ENCODE results near the gene SYVN1. TPM values are rescaled to one million over a fixed set of nuclear protein-coding genes. Genes with fewer than 3 reads are reported as not detected.

SYVN1 gene
- polyA plus RNA-seq, 2 of the 4 experiments (the other 2 are of a cell fraction), result 21.4 to 25.1 TPM

DNA sequence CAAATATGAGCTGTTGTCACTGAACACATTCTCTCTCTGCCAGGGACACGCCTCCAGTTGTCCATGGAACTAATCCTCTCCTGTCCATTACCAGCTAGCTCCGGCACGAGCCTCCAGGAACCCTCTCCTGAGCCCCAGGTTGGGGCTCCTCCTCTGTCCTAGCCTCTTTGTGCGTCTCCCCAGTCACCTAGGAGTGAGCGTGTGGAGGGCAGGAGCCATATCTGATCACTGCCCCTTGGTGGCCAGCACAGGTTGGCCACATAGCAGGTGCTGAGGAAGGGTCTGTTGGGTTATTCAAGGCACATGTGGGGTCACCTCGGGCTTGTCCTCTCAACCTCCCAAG, 2.5 kb downstream of the SYVN1 start:
- H3K4me3 ChIP-seq, result no peak overlapping the region
- no peak overlapping the region for H3K27ac ChIP-seq
- FAIRE-seq (no peak), DNase-seq (ENCODE audit: low read depth in 1 of 2, low spot score in 1 of 2) (no peak), ATAC-seq (no peak)
- no peak overlapping the region for H3K4me2 ChIP-seq
- TF ChIP-seq, protein P1, sequence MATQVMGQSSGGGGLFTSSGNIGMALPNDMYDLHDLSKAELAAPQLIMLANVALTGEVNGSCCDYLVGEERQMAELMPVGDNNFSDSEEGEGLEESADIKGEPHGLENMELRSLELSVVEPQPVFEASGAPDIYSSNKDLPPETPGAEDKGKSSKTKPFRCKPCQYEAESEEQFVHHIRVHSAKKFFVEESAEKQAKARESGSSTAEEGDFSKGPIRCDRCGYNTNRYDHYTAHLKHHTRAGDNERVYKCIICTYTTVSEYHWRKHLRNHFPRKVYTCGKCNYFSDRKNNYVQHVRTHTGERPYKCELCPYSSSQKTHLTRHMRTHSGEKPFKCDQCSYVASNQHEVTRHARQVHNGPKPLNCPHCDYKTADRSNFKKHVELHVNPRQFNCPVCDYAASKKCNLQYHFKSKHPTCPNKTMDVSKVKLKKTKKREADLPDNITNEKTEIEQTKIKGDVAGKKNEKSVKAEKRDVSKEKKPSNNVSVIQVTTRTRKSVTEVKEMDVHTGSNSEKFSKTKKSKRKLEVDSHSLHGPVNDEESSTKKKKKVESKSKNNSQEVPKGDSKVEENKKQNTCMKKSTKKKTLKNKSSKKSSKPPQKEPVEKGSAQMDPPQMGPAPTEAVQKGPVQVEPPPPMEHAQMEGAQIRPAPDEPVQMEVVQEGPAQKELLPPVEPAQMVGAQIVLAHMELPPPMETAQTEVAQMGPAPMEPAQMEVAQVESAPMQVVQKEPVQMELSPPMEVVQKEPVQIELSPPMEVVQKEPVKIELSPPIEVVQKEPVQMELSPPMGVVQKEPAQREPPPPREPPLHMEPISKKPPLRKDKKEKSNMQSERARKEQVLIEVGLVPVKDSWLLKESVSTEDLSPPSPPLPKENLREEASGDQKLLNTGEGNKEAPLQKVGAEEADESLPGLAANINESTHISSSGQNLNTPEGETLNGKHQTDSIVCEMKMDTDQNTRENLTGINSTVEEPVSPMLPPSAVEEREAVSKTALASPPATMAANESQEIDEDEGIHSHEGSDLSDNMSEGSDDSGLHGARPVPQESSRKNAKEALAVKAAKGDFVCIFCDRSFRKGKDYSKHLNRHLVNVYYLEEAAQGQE (IDR thresholded peaks at IDR 0.05), result no peak
- TF ChIP-seq NR3C1 (IDR thresholded peaks at IDR 0.05), result no peak
- TF ChIP-seq HOXB5 (CRISPR knock-in tag; IDR thresholded peaks at IDR 0.05), result no peak
- no peak for TF ChIP-seq BHLHE40 (IDR thresholded peaks at IDR 0.05; ENCODE audit: low read depth, low read length)
- TF ChIP-seq EHF (CRISPR knock-in tag; IDR thresholded peaks at IDR 0.05), result no peak
- no peak for TF ChIP-seq RFX5 (IDR thresholded peaks at IDR 0.05)
- no peak for TF ChIP-seq PHF8 (IDR thresholded peaks at IDR 0.05; ENCODE audit: borderline replicate concordance, low read depth)
- no peak for TF ChIP-seq MAX (IDR thresholded peaks at IDR 0.05)
- no peak for TF ChIP-seq TP53 (CRISPR knock-in tag; IDR thresholded peaks at IDR 0.05)
- WGBS (ENCODE audit: missing lambda C conversion rate), result 83% methylated on average over 6 of the region's 6 CpGs
- H3K4me1 ChIP-seq, result peaks cover 15% of the 10 kb centered on the region
- ChIA-PET CTCF (interaction anchor here (0.6 to 7.3 kb wide), 4 partner anchors 12 to 147 kb away, joined by 3 to 75 read pairs (median 12); partner anchors contain the start of genes FAU, MRPL49, TM7SF2 and ZNHIT2), POLR2A (interaction anchor here (0.5 to 2.1 kb wide), 2 partner anchors 10 to 353 kb away, joined by 3 to 14 read pairs; partner anchors contain the start of genes FAU and MRPL49)
- H3K9me3 ChIP-seq, result no peaks in the 10 kb centered on the region

DNA sequence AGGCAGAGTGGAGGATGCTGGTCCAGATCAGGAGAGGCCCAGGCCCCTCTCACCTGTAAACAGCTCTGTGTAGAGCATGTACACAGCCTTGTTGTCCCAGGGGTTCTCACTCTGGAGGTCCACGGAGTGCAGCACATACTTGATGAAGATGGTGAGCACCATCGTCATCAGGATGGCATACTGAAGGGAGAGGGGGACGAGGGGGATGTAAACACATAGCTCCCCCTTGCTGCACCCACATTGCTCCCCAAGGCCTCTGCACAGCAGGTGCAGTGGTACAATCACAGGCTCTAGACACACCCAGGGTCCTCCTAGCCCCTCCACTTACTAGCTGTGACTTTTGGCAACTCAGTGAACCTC, 2.9 kb downstream of the SYVN1 start:
- no peaks in the 10 kb centered on the region for H3K9me3 ChIP-seq
- TF ChIP-seq NR3C1 (IDR thresholded peaks at IDR 0.05), result no peak
- no peak for TF ChIP-seq EHF (CRISPR knock-in tag; IDR thresholded peaks at IDR 0.05)
- TF ChIP-seq CHD4 (IDR thresholded peaks at IDR 0.05; ENCODE audit: borderline replicate concordance), result no peak
- TF ChIP-seq RNF2 (IDR thresholded peaks at IDR 0.05; ENCODE audit: borderline replicate concordance, low read depth), result no peak
- no peak for TF ChIP-seq PHF8 (IDR thresholded peaks at IDR 0.05; ENCODE audit: borderline replicate concordance, low read depth)
- TF ChIP-seq BCL3 (IDR thresholded peaks at IDR 0.05), result no peak
- no peak for TF ChIP-seq HOXB13 (CRISPR knock-in tag; IDR thresholded peaks at IDR 0.05; ENCODE audit: low read depth)
- TF ChIP-seq HEYL (CRISPR knock-in tag; IDR thresholded peaks at IDR 0.05), result no peak
- no peak for TF ChIP-seq FOSB (CRISPR knock-in tag; IDR thresholded peaks at IDR 0.05)
- no peak for TF ChIP-seq NPAS2 (CRISPR knock-in tag; IDR thresholded peaks at IDR 0.05; ENCODE audit: borderline replicate concordance)
- no peak for TF ChIP-seq HES2 (IDR thresholded peaks at IDR 0.05)
- no peak for TF ChIP-seq ZFP36 (IDR thresholded peaks at IDR 0.05; ENCODE audit: borderline replicate concordance, partially characterized antibody)
- TF ChIP-seq MAX (IDR thresholded peaks at IDR 0.05), result no peak
- TF ChIP-seq, protein P2, sequence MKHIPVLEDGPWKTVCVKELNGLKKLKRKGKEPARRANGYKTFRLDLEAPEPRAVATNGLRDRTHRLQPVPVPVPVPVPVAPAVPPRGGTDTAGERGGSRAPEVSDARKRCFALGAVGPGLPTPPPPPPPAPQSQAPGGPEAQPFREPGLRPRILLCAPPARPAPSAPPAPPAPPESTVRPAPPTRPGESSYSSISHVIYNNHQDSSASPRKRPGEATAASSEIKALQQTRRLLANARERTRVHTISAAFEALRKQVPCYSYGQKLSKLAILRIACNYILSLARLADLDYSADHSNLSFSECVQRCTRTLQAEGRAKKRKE (CRISPR knock-in tag; IDR thresholded peaks at IDR 0.05; ENCODE audit: low read depth), result no peak
- TF ChIP-seq BHLHE40 (IDR thresholded peaks at IDR 0.05; ENCODE audit: low read depth, low read length), result no peak
- TF ChIP-seq FOSL2 (IDR thresholded peaks at IDR 0.05), result no peak
- TF ChIP-seq FOSL2 (CRISPR knock-in tag; IDR thresholded peaks at IDR 0.05), result no peak
- no peak for TF ChIP-seq ELK1 (IDR thresholded peaks at IDR 0.05; ENCODE audit: low read depth, low read length)
- TF ChIP-seq HDAC2 (IDR thresholded peaks at IDR 0.05), result no peak
- no peak for TF ChIP-seq RARB (CRISPR knock-in tag; IDR thresholded peaks at IDR 0.05)
- TF ChIP-seq TFCP2L1 (CRISPR knock-in tag; IDR thresholded peaks at IDR 0.05), result no peak
- DNase-seq (ENCODE audit: low read depth in 1 of 2, low spot score in 1 of 2) (no peak), ATAC-seq (no peak), FAIRE-seq (no peak)
- peaks cover 15% of the 10 kb centered on the region for H3K4me1 ChIP-seq
- POLR2A ChIA-PET, result interaction anchor here (0.5 to 2.1 kb wide), 2 partner anchors 9 to 352 kb away, joined by 3 to 14 read pairs; partner anchors contain the start of genes FAU and MRPL49
- 79% methylated on average over 3 of the region's 3 CpGs for WGBS (ENCODE audit: missing lambda C conversion rate)
- no peak overlapping the region for H3K27ac ChIP-seq
- H3K4me3 ChIP-seq, result no peak overlapping the region
- H3K4me2 ChIP-seq, result no peak overlapping the region
- CTCF ChIA-PET, result interaction anchor here (0.6 to 7.3 kb wide), 6 partner anchors 12 to 471 kb away, joined by 3 to 75 read pairs (median 6); partner anchors contain the start of genes FAU, MRPL49, TM7SF2 and ZNHIT2
